A172 (cell line): Measurements from ENCODE around the gene CYGB. TPM values are rescaled to one million over a fixed set of nuclear protein-coding genes. Genes with fewer than 3 reads are reported as not detected.

Experiments
- DNase-seq: peaks from one replicate; pipeline ENCODE4 v3.0.0-alpha.2; 2015; ENCODE audit warnings: low spot score
- total RNA-seq: library from RNA; depleted of rRNA; stranded (reverse); fragments of >200 nt; shearing (Covaris generic); gene quantifications from 2 replicates; pipeline ENCODE4 v1.2.3, GENCODE V29; 2014; rRNA removed

Gene CYGB
- total RNA-seq, 1 experiment from 2014 or later, result 0.05 TPM

- DNase-seq, result no peak
Observed at GRCh38 chr17:76481071-76481655, 56.3 kb downstream of the CYGB start.

DNA sequence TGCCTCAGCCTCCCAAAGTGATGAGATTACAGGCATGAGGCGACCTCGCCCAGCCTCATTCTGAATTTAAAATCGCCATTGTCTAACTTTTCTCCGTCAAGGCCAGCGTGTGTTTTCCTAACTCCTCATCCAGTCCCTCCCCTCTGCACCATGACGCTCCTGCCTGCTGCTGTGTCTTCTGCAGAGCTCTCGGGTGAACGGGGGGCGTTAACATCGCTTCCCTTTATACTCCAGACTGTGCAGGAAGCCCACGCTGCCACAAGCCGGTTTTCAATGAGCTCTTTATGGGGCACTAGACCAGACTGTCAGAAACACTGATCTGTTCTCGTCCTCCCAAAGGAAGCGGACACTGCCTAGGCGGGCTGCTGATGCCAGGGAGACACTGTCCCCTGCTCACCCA lies 56.9 kb downstream of the CYGB start:
- no peak for DNase-seq

DNA sequence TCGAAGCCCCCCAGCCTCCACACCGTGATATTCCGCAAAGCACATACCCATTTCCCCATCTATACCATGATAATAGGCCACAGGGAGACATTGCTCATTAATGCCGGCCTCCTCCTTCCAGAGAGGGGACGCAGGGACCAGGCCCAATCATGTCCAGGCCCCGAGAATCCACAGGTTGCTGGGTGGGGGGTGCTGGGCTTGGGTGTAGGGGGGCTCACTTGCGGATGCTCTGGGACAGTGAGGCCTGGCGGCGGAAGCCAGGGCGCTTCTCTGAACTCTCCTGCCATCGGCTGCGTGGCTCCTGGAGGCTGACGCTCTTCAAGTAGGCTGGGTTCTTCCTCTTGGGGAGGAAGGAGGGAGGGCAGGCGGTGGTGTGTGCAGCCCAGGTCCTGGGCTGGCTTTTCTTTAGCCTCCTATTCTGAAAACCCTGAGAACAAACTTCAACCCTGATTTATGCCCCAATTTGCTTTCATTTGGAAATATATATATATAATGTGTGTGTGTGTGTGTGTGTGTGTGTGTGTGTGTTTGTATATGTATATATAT lies 57.9 kb downstream of the CYGB start:
- no peak for DNase-seq

DNA sequence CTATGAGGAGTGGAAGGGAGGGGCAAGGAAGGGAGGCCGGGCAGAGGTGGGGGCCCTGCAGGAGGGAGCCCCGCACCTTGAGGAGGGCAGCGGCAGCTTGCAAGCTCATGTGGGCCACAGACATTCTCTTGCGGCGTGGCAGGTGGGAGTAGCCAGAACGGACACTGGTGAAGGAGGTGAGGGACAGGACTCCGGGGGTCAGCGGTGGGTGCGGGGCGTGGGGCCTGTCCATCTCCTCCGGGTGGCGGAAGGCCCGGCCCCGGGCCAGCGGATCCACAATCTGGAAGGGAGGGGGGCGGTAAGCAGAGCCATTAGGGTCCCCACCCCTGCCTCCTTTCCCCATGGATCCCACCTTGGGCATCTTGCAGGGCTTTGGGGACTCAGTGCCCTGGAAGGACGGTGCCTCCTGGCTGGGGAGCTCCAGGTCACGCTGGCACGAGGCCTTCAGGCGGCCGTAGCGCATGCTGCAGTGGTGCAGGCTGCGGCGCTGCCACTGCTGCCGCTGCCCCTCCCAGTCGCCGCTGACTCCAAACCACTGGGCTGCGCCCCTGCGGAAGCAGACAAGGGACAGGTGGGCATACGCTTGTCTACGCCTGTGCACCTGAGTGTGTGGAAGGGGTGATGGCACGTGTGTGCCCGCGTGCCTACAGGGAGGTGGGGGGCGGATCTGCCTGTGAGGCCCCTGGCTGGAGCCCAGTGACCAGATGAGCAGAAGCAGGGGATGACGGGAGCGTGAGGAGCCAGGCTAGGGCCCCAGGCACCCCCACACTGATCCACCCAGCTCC lies 58.6 kb downstream of the CYGB start:
- no peak for DNase-seq

DNA sequence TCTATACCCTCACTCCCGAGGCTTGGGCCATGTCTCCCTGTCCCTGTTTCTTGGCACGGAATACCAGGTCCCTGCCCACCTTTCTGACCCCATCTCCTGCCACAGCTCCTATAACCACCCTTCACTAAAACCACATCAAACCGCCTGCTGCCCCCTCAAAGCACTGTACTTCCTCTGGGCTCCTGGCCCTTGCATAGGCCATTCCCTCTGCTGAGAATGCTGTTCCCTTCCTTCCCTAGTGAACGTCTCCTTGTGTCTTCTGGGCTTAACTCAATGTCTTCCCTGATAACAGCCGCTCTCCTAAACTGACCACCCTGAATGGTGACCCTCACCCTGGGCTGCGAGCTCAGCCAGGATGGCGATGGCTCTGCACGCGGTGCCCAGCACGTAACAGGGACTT lies 59.4 kb downstream of the CYGB start:
- DNase-seq, result no peak

GRCh38 chr17:76477576-76477975 lies 59.9 kb downstream of the CYGB start:
- no peak for DNase-seq

Other genes with a start within 250 kb of the CYGB start
- 2.1 and 2.8 TPM in 2 replicates for gene QRICH2, start 229.4 kb downstream of the CYGB start, total RNA-seq
- 33.8 and 49.7 TPM in 2 replicates for gene PRPSAP1, start 183.8 kb downstream of the CYGB start, total RNA-seq
- 31.6 and 38.1 TPM in 2 replicates for gene SPHK1, start 153.1 kb downstream of the CYGB start, total RNA-seq
- 11.4 and 19.4 TPM in 2 replicates for gene UBE2O, start 84.6 kb downstream of the CYGB start, total RNA-seq
- gene AANAT, start 70.1 kb downstream of the CYGB start, total RNA-seq, result not detected in 2 replicates
- 36.2 and 54.9 TPM in 2 replicates for gene RHBDF2, start 36.3 kb downstream of the CYGB start, total RNA-seq
- gene PRCD, start 2.3 kb upstream of the CYGB start, total RNA-seq, result not detected in 2 replicates
- 5.1 and 6.8 TPM in 2 replicates for gene ST6GALNAC2, start 48.2 kb upstream of the CYGB start, total RNA-seq
- not detected in 2 replicates for gene ST6GALNAC1, start 106.0 kb upstream of the CYGB start, total RNA-seq
- gene MXRA7, start 173.3 kb upstream of the CYGB start, total RNA-seq, result 187 and 223 TPM in 2 replicates
- gene JMJD6, start 188.9 kb upstream of the CYGB start, total RNA-seq, result 40.5 and 46.8 TPM in 2 replicates
- gene METTL23, start 189.1 kb upstream of the CYGB start, total RNA-seq, result 38.6 and 45.5 TPM in 2 replicates
- gene SRSF2, start 199.6 kb upstream of the CYGB start, total RNA-seq, result 334 and 420 TPM in 2 replicates
- gene MFSD11, start 200.4 kb upstream of the CYGB start, total RNA-seq, result 24.9 and 30.4 TPM in 2 replicates